ENCODE data around the gene OR10C1. TPM values are rescaled to one million over a fixed set of nuclear protein-coding genes. Genes with fewer than 3 reads are reported as not detected.

Gene OR10C1
- total RNA-seq, 1 experiment from 2014 or later, result not detected

- Histone ChIP-seq H2BK5ac (ENCODE audit: insufficient read length, low read length) (no peak overlapping the region), H2AFZ (ENCODE audit: low read length) (no peak overlapping the region), H3K9me3 (ENCODE audit: control insufficient read depth, low read depth, low read length) (no peaks in the 10 kb centered on the region), H3K14ac (ENCODE audit: insufficient read depth, low read length) (no peak overlapping the region), H3K79me2 (ENCODE audit: insufficient read depth, low read length) (no peaks in the 10 kb centered on the region), H3K4me1 (ENCODE audit: insufficient read depth, low read length) (0 out of 2 replicates have a peak, but pooled peaks cover 4% of the 10 kb centered on the region), H3K4ac (ENCODE audit: low read depth, low read length) (no peak overlapping the region), H3K79me1 (ENCODE audit: insufficient read depth, low read depth, low read length, poor library complexity, severe bottlenecking) (no peaks in the 10 kb centered on the region), H3K23me2 (ENCODE audit: insufficient read length, low read depth, low read length, poor library complexity, severe bottlenecking) (no peaks in the 10 kb centered on the region), H2BK15ac (ENCODE audit: low read depth, low read length) (no peak overlapping the region), H4K91ac (ENCODE audit: insufficient read length, low read depth, low read length) (no peak overlapping the region), H2BK120ac (ENCODE audit: low read depth, low read length, poor library complexity, severe bottlenecking) (no peak overlapping the region), H2AK5ac (ENCODE audit: insufficient read length, low read length) (no peak overlapping the region), H3K27me3 (ENCODE audit: insufficient read depth, low read length) (no peaks in the 10 kb centered on the region), H4K20me1 (ENCODE audit: control insufficient read depth, insufficient read depth, insufficient read length) (no peaks in the 10 kb centered on the region), H3K18ac (ENCODE audit: insufficient read length, low read depth, low read length) (no peak overlapping the region), H3K56ac (ENCODE audit: insufficient read length, low read depth, low read length) (no peak overlapping the region), H2BK20ac (ENCODE audit: low read depth, low read length, poor library complexity, severe bottlenecking) (no peak overlapping the region), H3K23ac (ENCODE audit: insufficient read length, low read depth, low read length) (no peak overlapping the region), H3K9ac (ENCODE audit: extremely low read depth, insufficient read length, low read length) (no peak overlapping the region), H4K5ac (ENCODE audit: insufficient read length, low read depth, low read length) (no peak overlapping the region), H3T11ph (ENCODE audit: low read length) (no peak overlapping the region), H3K4me2 (ENCODE audit: insufficient read depth, insufficient read length, low read length) (no peak overlapping the region), H4K8ac (replicated peaks; ENCODE audit: insufficient read length, low read depth, low read length) (no peak overlapping the region), H3K27ac (ENCODE audit: insufficient read length, low read depth, low read length) (no peak overlapping the region), H2BK12ac (ENCODE audit: insufficient read length, low read depth, low read length) (no peak overlapping the region)
- WGBS (ENCODE audit: extremely low coverage, insufficient read length, low lambda C conversion rate), result no CpG with 5 or more reads among the region's 6 CpGs
- H3K36me3 Mint-ChIP-seq (ENCODE audit: insufficient read depth in 1 of 3, low read depth in 3 of 3), result no peaks in the 10 kb centered on the region
- H3K9me3 Mint-ChIP-seq, result peaks cover 0 to 2% of the 10 kb centered on the region in 2 experiments; a peak in 3 of 5 replicates
- no peak for TF ChIP-seq CTCF (conservative IDR thresholded peaks at IDR 0.05)
- peaks cover 3% of the 10 kb centered on the region in 2 experiments; a peak in 3 of 4 replicates for H3K4me1 Mint-ChIP-seq
- no peak for DNase-seq
- H3K27me3 Mint-ChIP-seq (ENCODE audit: low read depth), result no peaks in the 10 kb centered on the region; the same call in 1 of the 2 replicates
- H3K27ac Mint-ChIP-seq, result no peak overlapping the region
- no peak overlapping the region for H3K4me3 Mint-ChIP-seq
Observed at GRCh38 chr6:29466241-29466640, 27.1 kb downstream of the OR10C1 start.
